H1 (cell line): ENCODE measurements around the gene SRR.

Experiments used
- CTCF ChIP-seq, 3 experiments: IDR thresholded peaks; 1 replicate in 2 of 3; 2 replicates in 1 of 3; pipeline versions ENCODE4 v1.5.1 to v1.6.1; 2011; ENCODE audit warnings: low read length in 3 of 3, mild to moderate bottlenecking in 3 of 3, inconsistent platforms in 2 of 3, low read depth in 1 of 3, moderate library complexity in 1 of 3; ENCODE audit not compliant: insufficient read depth in 1 of 3; ENCODE audit errors: control extremely low read depth in 1 of 3
- FOSL1 ChIP-seq: IDR thresholded peaks from 2 replicates; pipeline ENCODE4 v1.6.1; 2011; ENCODE audit warnings: mild to moderate bottlenecking, low read depth, low read length, moderate library complexity; ENCODE audit not compliant: insufficient read depth
- KDM1A ChIP-seq: fragments of 200-600, 300-600 bp; sonication (generic); IDR thresholded peaks from 2 replicates; pipeline ENCODE4 v1.7.1; 2016; ENCODE audit warnings: mild to moderate bottlenecking, low read length, borderline replicate concordance
- KDM5A ChIP-seq: fragments of 200-600 bp; IDR thresholded peaks from 2 replicates; pipeline ENCODE4 v1.7.1; 2012; ENCODE audit warnings: mild to moderate bottlenecking, low read length, inconsistent platforms, mixed read lengths

- TF ChIP-seq CTCF (IDR thresholded peaks at IDR 0.05; ENCODE audit: control extremely low read depth in 1 of 3, insufficient read depth in 1 of 3, low read depth in 1 of 3, low read length in 3 of 3) (no peak), KDM5A (no peak), FOSL1 (no peak), KDM1A (no peak)
Measured at GRCh38 chr17:2361010-2361760, 57.4 kb downstream of the SRR start.
